ENCODE results near the gene SLC7A5.

GRCh38 chr16:87880117-87880696 lies 10.9 kb upstream of the SLC7A5 start:
- TF ChIP-seq POLR2A (IDR thresholded peaks at IDR 0.05) = no peak
- no peak for TF ChIP-seq CTCF (IDR thresholded peaks at IDR 0.05 in 4 of 5, conservative IDR thresholded peaks at IDR 0.05 in 1 of 5)
